Stomach smooth muscle (tissue), 2 donors: ENCODE measurements around the gene ANKH.
"Not testable (repeated sequence)": the region's sequence is repeated elsewhere in the genome, so short reads cannot be mapped to it uniquely, and the experiment has no call there.

Experiments
- H3K27ac ChIP-seq: one replicate; pipeline ENCODE4 v1.7.0; 2013; ENCODE audit warnings: mild to moderate bottlenecking, low read length, inconsistent platforms
- H3K27me3 ChIP-seq, 2 donors: one replicate each; pipeline ENCODE4 v1.7.0; 2013; ENCODE audit warnings: low read length in 2 of 2; ENCODE audit not compliant: insufficient read depth in 2 of 2, control insufficient read depth in 1 of 2
- H3K36me3 ChIP-seq, 2 donors: one replicate each; pipeline ENCODE4 v1.7.0; 2013; ENCODE audit warnings: low read length in 2 of 2; ENCODE audit not compliant: control insufficient read depth in 2 of 2, insufficient read depth in 2 of 2
- H3K4me1 ChIP-seq: one replicate; pipeline ENCODE4 v1.7.0; 2013; ENCODE audit warnings: low read length; ENCODE audit not compliant: control insufficient read depth, insufficient read depth
- H3K4me3 ChIP-seq, 2 donors: one replicate each; pipeline ENCODE4 v1.7.0; 2013; ENCODE audit warnings: low read length in 2 of 2
- H3K9ac ChIP-seq, 2 donors: one replicate each; pipeline ENCODE4 v1.7.0; 2013; ENCODE audit warnings: low read length in 2 of 2, mild to moderate bottlenecking in 1 of 2
- H3K9me3 ChIP-seq, 2 donors: one replicate each; pipeline ENCODE4 v1.7.0; 2013; ENCODE audit warnings: low read length in 2 of 2; ENCODE audit not compliant: control insufficient read depth in 2 of 2
- donor health status: healthy.
- donor health status: Pancreatic carcinoma.

ANKH gene

DNA sequence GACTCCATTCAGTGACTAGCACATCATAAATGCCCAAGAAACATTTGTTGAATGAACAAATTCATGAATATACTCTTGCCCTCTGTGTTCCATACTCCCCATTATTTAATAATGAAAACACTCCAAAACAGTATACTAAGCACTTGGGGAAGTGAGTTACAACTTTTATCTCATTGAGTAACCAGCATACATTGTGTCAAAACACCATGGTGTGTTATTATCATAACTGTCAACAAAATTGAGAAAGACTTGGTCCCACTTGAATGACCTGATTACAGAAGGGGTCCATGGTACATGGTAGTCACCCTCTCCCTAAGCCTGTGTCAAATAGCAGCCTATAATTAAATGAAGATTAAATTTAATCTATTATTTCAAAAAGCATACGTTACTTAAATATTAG lies 16.2 kb downstream of the ANKH start:
- Histone ChIP-seq H3K27me3 (no peaks in the 10 kb centered on the region), H3K4me3 (no peak overlapping the region), H3K36me3 (peaks cover 0 to 2% of the 10 kb centered on the region in 2 donors), H3K27ac (no peak overlapping the region), H3K9ac (no peak overlapping the region), H3K9me3 (no peaks in the 10 kb centered on the region), H3K4me1 (no peaks in the 10 kb centered on the region)

DNA sequence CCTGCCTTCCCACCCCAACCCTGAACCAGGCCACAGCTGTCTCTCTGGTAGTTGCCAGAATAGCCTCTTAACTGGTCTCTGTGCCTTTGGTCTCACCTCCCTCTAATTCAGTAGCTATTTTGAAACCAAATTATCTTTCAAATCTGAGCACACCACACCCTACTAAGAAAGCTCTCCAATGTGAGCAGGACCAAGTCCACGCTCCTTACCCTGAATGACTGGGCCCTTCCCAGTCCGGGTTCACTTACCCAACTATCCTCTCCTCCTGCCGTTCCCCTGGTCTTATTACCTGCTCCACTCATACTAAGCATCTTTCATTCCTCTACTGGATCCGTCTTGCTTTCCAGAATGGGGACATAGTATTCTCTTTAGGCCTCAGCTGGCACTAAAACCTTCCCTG lies 16.8 kb downstream of the ANKH start:
- Histone ChIP-seq H3K27me3 (no peaks in the 10 kb centered on the region), H3K4me3 (no peak overlapping the region), H3K9ac (no peak overlapping the region), H3K27ac (no peak overlapping the region), H3K4me1 (no peaks in the 10 kb centered on the region), H3K36me3 (peaks cover 0 to 2% of the 10 kb centered on the region in 2 donors), H3K9me3 (no peaks in the 10 kb centered on the region)

DNA sequence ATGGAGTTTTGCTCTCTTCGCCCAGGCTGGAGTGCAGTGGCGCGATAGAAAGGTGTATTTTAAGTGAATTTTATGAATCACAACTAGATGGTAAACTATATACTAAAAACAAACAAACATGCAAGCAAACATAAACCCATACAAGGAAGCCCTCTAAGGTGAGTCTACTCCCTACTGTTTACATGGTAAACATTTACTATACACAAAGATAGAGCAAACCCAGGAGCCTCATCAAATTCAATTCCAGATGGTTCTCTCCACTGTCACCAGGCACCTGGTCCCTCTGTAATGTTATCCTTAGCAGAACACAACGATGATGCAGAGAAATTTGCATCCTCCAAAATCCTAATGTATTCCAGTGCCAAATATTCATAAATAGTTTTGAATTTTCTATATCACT lies 17.9 kb downstream of the ANKH start:
- Histone ChIP-seq H3K36me3 (peaks cover 2 to 4% of the 10 kb centered on the region in 2 donors), H3K9ac (no peak overlapping the region), H3K4me1 (no peaks in the 10 kb centered on the region), H3K9me3 (no peaks in the 10 kb centered on the region), H3K4me3 (no peak overlapping the region), H3K27ac (no peak overlapping the region), H3K27me3 (no peaks in the 10 kb centered on the region)

GRCh38 chr5:14852779-14853178 lies 18.8 kb downstream of the ANKH start:
- H3K4me3 ChIP-seq: no peak overlapping the region
- no peaks in the 10 kb centered on the region for H3K27me3 ChIP-seq
- H3K4me1 ChIP-seq: no peaks in the 10 kb centered on the region
- no peak overlapping the region for H3K9ac ChIP-seq
- peaks cover 2 to 4% of the 10 kb centered on the region in 2 donors for H3K36me3 ChIP-seq
- H3K9me3 ChIP-seq: no peaks in the 10 kb centered on the region
- no peak overlapping the region for H3K27ac ChIP-seq

DNA sequence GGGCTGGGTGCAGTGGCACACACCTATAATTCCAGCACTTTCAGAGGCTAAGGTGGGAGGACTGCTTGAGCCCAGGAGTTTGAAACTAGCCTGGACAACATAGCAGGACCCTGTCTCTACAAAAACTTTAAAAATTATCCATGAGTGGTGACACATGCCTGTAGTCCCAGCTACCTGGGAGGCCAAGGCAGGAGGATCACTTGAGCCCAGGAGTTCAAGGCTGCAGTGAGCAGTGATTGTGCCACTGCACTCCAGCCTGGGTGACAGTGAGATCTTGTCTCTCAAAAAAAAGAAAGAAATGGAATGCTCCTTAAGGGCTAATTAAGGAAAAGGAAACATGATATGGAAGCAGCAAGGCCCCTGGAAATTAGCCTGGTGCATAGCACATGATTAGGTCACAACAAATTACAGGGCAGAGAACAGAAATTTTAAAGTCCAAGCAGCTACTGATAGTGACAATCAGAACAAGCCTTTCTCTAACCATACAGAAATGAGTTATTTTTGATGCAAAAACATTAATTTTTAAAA lies 19.5 kb downstream of the ANKH start:
- Histone ChIP-seq H3K27me3 (no peaks in the 10 kb centered on the region), H3K9me3 (no peaks in the 10 kb centered on the region), H3K27ac (no peak overlapping the region), H3K9ac (no peak overlapping the region), H3K36me3 (peaks cover 2 to 4% of the 10 kb centered on the region in 2 donors), H3K4me1 (no peaks in the 10 kb centered on the region), H3K4me3 (no peak overlapping the region)

GRCh38 chr5:14851597-14851996 lies 20.0 kb downstream of the ANKH start:
- Histone ChIP-seq H3K27ac (no peak overlapping the region), H3K4me3 (no peak overlapping the region), H3K27me3 (no peaks in the 10 kb centered on the region), H3K9ac (no peak overlapping the region), H3K4me1 (no peaks in the 10 kb centered on the region), H3K9me3 (no peaks in the 10 kb centered on the region), H3K36me3 (peaks cover 2 to 4% of the 10 kb centered on the region in 2 donors)

DNA sequence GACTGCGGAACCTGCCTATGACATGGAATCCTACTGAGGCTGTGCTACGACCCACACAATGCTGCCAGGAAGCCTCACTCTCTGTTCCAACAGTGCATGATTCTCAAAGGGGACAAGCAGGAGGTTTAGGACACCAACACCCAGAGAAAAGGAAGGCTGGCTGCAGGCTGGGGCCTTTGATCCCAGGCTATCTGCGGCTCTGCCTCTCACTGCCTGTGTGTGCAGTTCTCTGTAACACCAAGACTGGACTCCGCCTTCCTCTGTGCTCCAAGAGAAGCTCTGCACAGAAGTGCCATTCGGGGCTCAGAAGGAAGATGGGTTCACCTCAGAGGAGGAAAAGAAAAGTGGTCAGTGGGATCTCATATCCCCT lies 20.5 kb downstream of the ANKH start:
- no peaks in the 10 kb centered on the region for H3K4me1 ChIP-seq
- peaks cover 0 to 4% of the 10 kb centered on the region in 2 donors for H3K36me3 ChIP-seq
- no peak overlapping the region for H3K4me3 ChIP-seq
- H3K27me3 ChIP-seq: no peaks in the 10 kb centered on the region
- H3K9ac ChIP-seq: no peak overlapping the region
- H3K27ac ChIP-seq: no peak overlapping the region
- H3K9me3 ChIP-seq: no peaks in the 10 kb centered on the region

- Histone ChIP-seq H3K9ac (no peak overlapping the region), H3K36me3 (peaks cover 0 to 4% of the 10 kb centered on the region in 2 donors), H3K4me3 (no peak overlapping the region), H3K27ac (no peak overlapping the region), H3K27me3 (no peaks in the 10 kb centered on the region), H3K9me3 (no peaks in the 10 kb centered on the region), H3K4me1 (no peaks in the 10 kb centered on the region)
These were observed 21.0 kb downstream of the ANKH start for GRCh38 chr5:14850419-14851049.

DNA sequence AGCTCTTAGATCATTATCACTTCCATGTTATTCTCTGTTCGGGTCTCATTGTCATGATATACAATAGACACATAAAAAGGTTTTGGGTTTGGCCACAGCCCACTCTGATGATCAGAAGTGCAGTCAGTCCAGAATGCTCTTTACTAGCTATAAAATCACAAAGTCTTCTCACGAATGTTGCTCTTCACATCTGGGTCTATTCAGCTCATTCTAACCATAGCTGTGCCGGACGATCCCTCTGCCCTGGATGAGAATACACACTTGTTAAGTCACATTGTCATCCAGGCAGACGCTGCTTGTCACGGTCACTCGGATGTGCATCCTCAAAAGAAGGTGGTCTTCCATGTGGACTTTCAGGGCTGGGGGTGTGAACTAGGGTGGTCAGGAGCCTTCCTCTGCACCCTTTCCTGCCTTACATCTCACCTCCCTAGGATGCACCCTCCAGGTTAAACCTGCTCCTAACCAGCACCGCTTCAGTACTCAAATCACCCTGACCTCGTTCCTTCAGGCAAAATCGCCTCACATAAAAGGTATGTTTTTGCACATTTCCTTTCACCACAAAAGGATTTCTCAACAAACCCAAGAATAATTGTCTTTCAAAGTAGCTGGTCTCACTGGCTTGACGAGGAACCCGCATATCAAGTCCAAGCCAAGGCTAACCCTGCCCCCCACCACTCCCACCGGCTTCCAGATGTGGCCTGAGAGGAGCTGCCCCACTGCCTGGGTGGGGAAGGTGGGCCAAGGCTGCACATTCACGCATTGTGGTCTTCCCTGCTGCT lies 21.9 kb downstream of the ANKH start:
- H3K36me3 ChIP-seq: peaks cover 0 to 4% of the 10 kb centered on the region in 2 donors
- no peak overlapping the region for H3K4me3 ChIP-seq
- no peak overlapping the region for H3K9ac ChIP-seq
- H3K4me1 ChIP-seq: no peaks in the 10 kb centered on the region
- H3K27me3 ChIP-seq: no peaks in the 10 kb centered on the region
- H3K27ac ChIP-seq: no peak overlapping the region
- no peaks in the 10 kb centered on the region for H3K9me3 ChIP-seq

- H3K27me3 ChIP-seq, H3K9ac ChIP-seq, H3K36me3 ChIP-seq, H3K9me3 ChIP-seq, H3K4me1 ChIP-seq, H3K27ac ChIP-seq, H3K4me3 ChIP-seq: not testable (repeated sequence)
These were observed 22.6 kb downstream of the ANKH start for GRCh38 chr5:14848942-14849341.

DNA sequence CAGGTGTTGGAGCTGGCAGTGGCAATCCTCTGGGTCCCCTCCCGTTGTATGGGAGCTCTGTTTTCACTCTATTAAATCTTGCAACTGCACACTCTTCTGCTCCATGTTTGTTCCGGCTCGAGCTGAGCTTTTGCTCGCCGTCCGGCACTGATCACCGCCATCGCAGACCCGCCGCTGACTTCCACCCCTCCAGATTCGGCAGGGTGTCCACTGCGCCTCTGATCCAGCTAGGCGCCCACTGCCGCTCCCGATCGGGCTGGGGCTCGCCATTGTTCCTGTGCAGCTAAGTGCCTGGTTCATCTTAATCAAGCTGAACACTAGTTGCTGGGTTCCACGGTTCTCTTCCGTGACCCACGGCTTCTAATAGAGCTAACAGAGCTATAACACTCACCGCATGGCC lies 23.2 kb downstream of the ANKH start:
- Histone ChIP-seq H3K27ac (no peak overlapping the region), H3K9ac (no peak overlapping the region), H3K4me1 (no peaks in the 10 kb centered on the region), H3K4me3 (no peak overlapping the region), H3K36me3 (peaks cover 0 to 4% of the 10 kb centered on the region in 2 donors), H3K9me3 (no peaks in the 10 kb centered on the region), H3K27me3 (no peaks in the 10 kb centered on the region)
